ENCODE measurements around the gene GPRC5D. TPM values are rescaled to one million over a fixed set of nuclear protein-coding genes. Genes with fewer than 3 reads are reported as not detected.

Gene GPRC5D
- polyA plus RNA-seq, 1 donor (not counting 4 experiments of a cell fraction or from before 2014, with no cell fraction given): 0.08 TPM

DNA sequence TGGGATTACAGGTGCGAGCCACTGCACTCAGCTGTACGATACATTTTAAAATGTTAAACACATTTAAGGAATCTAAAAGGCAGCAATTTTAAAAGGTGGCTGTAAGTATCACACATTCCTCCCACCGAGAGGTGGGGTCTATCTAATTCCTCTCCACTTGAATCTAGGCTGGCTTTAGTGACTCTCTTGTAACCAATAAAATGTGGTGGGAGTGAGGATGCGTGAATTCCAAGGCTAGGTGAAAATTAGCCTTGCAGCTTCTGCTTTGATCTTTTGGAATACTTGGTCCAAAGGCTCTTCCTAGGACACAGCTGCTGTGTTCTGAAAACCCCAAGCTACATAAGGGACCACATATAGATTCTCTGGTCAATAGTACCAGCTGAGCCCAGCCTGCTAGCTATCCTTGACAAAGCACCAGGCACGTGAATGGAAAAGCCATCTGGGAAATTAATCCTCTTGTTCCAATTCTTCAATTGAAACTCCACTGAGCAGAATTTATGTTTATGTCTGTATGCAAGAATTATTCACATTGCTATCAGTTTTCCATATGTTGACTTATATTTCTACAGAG lies 8.8 kb upstream of the GPRC5D start:
- Histone ChIP-seq H3K9ac (ENCODE audit: control insufficient read depth, extremely low read depth, insufficient read depth, low read length) (no peak overlapping the region), H2AFZ (ENCODE audit: control insufficient read depth, low read length) (no peak overlapping the region), H3K36me3 (ENCODE audit: control insufficient read depth in 2 of 2, extremely low read depth in 1 of 2, insufficient read depth in 2 of 2, low read length in 2 of 2) (no peaks in the 10 kb centered on the region), H4K20me1 (ENCODE audit: control insufficient read depth, extremely low read depth, insufficient read depth, low read length) (no peaks in the 10 kb centered on the region), H3K9me1 (ENCODE audit: control insufficient read depth, extremely low read depth, insufficient read depth, low read length) (no peaks in the 10 kb centered on the region), H3K4me2 (ENCODE audit: control insufficient read depth, extremely low read depth, insufficient read depth, low read depth, low read length) (no peak overlapping the region), H3K79me2 (ENCODE audit: control insufficient read depth, insufficient read depth, low read length) (no peaks in the 10 kb centered on the region), H3K9me3 (ENCODE audit: control insufficient read depth, low read depth, low read length) (no peaks in the 10 kb centered on the region), H3K4me1 (ENCODE audit: control insufficient read depth, extremely low read depth, insufficient read depth, low read length) (no peaks in the 10 kb centered on the region), H3K27ac (ENCODE audit: control insufficient read depth, insufficient read depth, low read length) (no peak overlapping the region), H3K27me3 (ENCODE audit: control insufficient read depth, extremely low read depth, insufficient read depth, low read length) (no peaks in the 10 kb centered on the region), H3K4me3 (ENCODE audit: control insufficient read depth in 2 of 3, extremely low read depth in 1 of 3, insufficient read depth in 2 of 3, low read depth in 1 of 3, low read length in 3 of 3) (no peak overlapping the region)
- no peak for FAIRE-seq
- TF ChIP-seq, protein P1, sequence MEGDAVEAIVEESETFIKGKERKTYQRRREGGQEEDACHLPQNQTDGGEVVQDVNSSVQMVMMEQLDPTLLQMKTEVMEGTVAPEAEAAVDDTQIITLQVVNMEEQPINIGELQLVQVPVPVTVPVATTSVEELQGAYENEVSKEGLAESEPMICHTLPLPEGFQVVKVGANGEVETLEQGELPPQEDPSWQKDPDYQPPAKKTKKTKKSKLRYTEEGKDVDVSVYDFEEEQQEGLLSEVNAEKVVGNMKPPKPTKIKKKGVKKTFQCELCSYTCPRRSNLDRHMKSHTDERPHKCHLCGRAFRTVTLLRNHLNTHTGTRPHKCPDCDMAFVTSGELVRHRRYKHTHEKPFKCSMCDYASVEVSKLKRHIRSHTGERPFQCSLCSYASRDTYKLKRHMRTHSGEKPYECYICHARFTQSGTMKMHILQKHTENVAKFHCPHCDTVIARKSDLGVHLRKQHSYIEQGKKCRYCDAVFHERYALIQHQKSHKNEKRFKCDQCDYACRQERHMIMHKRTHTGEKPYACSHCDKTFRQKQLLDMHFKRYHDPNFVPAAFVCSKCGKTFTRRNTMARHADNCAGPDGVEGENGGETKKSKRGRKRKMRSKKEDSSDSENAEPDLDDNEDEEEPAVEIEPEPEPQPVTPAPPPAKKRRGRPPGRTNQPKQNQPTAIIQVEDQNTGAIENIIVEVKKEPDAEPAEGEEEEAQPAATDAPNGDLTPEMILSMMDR (optimal IDR thresholded peaks at IDR 0.05 in 1 of 3, IDR thresholded peaks at IDR 0.05 in 1 of 3, conservative IDR thresholded peaks at IDR 0.05 in 1 of 3; ENCODE audit: extremely low read depth in 1 of 3, insufficient read depth in 2 of 3, low read length in 3 of 3): no peak
- no peak for TF ChIP-seq EZH2 (IDR thresholded peaks at IDR 0.05; ENCODE audit: low read length)
- dilution Hi-C loops (cut with MboI; ENCODE audit: extremely low pct_ligation_motif_present, low sequenced_read_pairs): no loop called here
- DNase-seq (ENCODE audit: low read depth, low spot score): no peak

DNA sequence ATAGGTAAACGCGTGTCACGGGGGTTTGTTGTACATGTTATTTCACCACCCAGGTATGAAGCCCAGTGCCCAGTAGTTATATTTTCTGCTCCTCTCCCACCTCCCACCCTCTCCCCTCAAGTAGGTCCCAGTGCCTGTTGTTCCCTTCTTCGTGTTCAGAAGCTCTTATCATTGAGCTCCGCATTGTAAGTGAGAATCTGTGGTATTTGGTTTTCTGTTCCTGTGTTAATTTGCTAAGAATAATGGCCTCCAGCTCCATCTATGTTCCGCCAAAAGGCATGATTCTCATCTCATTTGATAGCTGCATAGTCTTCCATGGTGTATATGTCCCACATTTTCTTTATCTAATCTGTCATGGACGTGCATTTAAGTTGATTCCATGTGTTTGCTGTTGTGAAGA lies 6.9 kb upstream of the GPRC5D start:
- Histone ChIP-seq H3K27ac (ENCODE audit: control insufficient read depth, insufficient read depth, low read length) (no peak overlapping the region), H3K36me3 (ENCODE audit: control insufficient read depth in 2 of 2, extremely low read depth in 1 of 2, insufficient read depth in 2 of 2, low read length in 2 of 2) (no peaks in the 10 kb centered on the region), H3K27me3 (ENCODE audit: control insufficient read depth, extremely low read depth, insufficient read depth, low read length) (no peaks in the 10 kb centered on the region), H3K9ac (ENCODE audit: control insufficient read depth, extremely low read depth, insufficient read depth, low read length) (no peak overlapping the region), H3K9me1 (ENCODE audit: control insufficient read depth, extremely low read depth, insufficient read depth, low read length) (no peaks in the 10 kb centered on the region), H4K20me1 (ENCODE audit: control insufficient read depth, extremely low read depth, insufficient read depth, low read length) (no peaks in the 10 kb centered on the region), H2AFZ (ENCODE audit: control insufficient read depth, low read length) (no peak overlapping the region), H3K4me2 (ENCODE audit: control insufficient read depth, extremely low read depth, insufficient read depth, low read depth, low read length) (no peak overlapping the region), H3K4me1 (ENCODE audit: control insufficient read depth, extremely low read depth, insufficient read depth, low read length) (no peaks in the 10 kb centered on the region), H3K79me2 (ENCODE audit: control insufficient read depth, insufficient read depth, low read length) (no peaks in the 10 kb centered on the region), H3K9me3 (ENCODE audit: control insufficient read depth, low read depth, low read length) (no peaks in the 10 kb centered on the region), H3K4me3 (ENCODE audit: control insufficient read depth in 2 of 3, extremely low read depth in 1 of 3, insufficient read depth in 2 of 3, low read depth in 1 of 3, low read length in 3 of 3) (no peak overlapping the region)
- DNase-seq (ENCODE audit: low read depth, low spot score) (no peak), FAIRE-seq (peak; percentile 34)
- TF ChIP-seq EZH2 (IDR thresholded peaks at IDR 0.05; ENCODE audit: low read length): no peak
- TF ChIP-seq, protein P1 (optimal IDR thresholded peaks at IDR 0.05 in 1 of 3, IDR thresholded peaks at IDR 0.05 in 1 of 3, conservative IDR thresholded peaks at IDR 0.05 in 1 of 3; ENCODE audit: extremely low read depth in 1 of 3, insufficient read depth in 2 of 3, low read length in 3 of 3): no peak
- dilution Hi-C loops (cut with MboI; ENCODE audit: extremely low pct_ligation_motif_present, low sequenced_read_pairs): no loop called here
